Glutamatergic neuron (in vitro differentiated cells): ENCODE results near the gene PTP4A2. TPM values are rescaled to one million over a fixed set of nuclear protein-coding genes. Genes with fewer than 3 reads are reported as not detected.
A peak's percentile ranks its signal among the peaks of the same experiment; 100 is the strongest.
"Not testable (repeated sequence)": the region's sequence is repeated elsewhere in the genome, so short reads cannot be mapped to it uniquely, and the experiment has no call there.

Experiments used
- DNase-seq: peaks from one replicate; pipeline ENCODE4 v3.0.0; 2022
- H3K27ac Mint-ChIP-seq: one replicate; pipeline ENCODE4 v1.8.0; 2020; ENCODE audit warnings: mild to moderate bottlenecking, mixed read lengths, inconsistent platforms; ENCODE audit not compliant: unreplicated experiment
- H3K27me3 Mint-ChIP-seq: one replicate; pipeline ENCODE4 v1.8.0; 2020; ENCODE audit warnings: mild to moderate bottlenecking, moderate library complexity, mixed read lengths, inconsistent platforms; ENCODE audit not compliant: unreplicated experiment
- H3K36me3 Mint-ChIP-seq: one replicate; pipeline ENCODE4 v1.8.0; 2020; ENCODE audit warnings: mild to moderate bottlenecking, mixed read lengths, inconsistent platforms; ENCODE audit not compliant: unreplicated experiment
- H3K4me1 Mint-ChIP-seq: one replicate; pipeline ENCODE4 v1.8.0; 2020; ENCODE audit warnings: mild to moderate bottlenecking, low read depth, mixed read lengths, inconsistent platforms; ENCODE audit not compliant: unreplicated experiment
- H3K4me3 Mint-ChIP-seq: one replicate; pipeline ENCODE4 v1.8.0; 2020; ENCODE audit warnings: mild to moderate bottlenecking, mixed read lengths, inconsistent platforms; ENCODE audit not compliant: unreplicated experiment
- H3K9me3 Mint-ChIP-seq: one replicate; pipeline ENCODE4 v1.8.0; 2020; ENCODE audit warnings: mild to moderate bottlenecking, moderate library complexity, mixed read lengths, inconsistent platforms; ENCODE audit not compliant: unreplicated experiment
- total RNA-seq: library from RNA; stranded (reverse); fragmentation: NEBNext Ultra II Directional; extraction: Animal tissue kit (Norgen Biotek cat#: 25700); gene quantifications from one replicate; pipeline ENCODE4 v1.2.1, GENCODE V29; 2021; ENCODE audit not compliant: unreplicated experiment
- TF ChIP-seq, protein P1 (sequence below): fragments of 200-600 bp; sonication (generic); IDR thresholded peaks from one replicate; pipeline ENCODE4 v1.5.0; 2021; ENCODE audit not compliant: partially characterized antibody, unreplicated experiment

PTP4A2 gene
- total RNA-seq, 1 donor from 2014 or later = 120 TPM

GRCh38 chr1:31944205-31945089, 6.3 kb upstream of the PTP4A2 start:
- Mint-ChIP-seq H3K9me3 (peaks cover under 1% of the 10 kb centered on the region), H3K27me3 (no peaks in the 10 kb centered on the region), H3K36me3 (no peaks in the 10 kb centered on the region), H3K4me3 (peak overlapping the region; percentile 72), H3K4me1 (peaks cover 3% of the 10 kb centered on the region), H3K27ac (no peak overlapping the region)
- TF ChIP-seq, protein P1, sequence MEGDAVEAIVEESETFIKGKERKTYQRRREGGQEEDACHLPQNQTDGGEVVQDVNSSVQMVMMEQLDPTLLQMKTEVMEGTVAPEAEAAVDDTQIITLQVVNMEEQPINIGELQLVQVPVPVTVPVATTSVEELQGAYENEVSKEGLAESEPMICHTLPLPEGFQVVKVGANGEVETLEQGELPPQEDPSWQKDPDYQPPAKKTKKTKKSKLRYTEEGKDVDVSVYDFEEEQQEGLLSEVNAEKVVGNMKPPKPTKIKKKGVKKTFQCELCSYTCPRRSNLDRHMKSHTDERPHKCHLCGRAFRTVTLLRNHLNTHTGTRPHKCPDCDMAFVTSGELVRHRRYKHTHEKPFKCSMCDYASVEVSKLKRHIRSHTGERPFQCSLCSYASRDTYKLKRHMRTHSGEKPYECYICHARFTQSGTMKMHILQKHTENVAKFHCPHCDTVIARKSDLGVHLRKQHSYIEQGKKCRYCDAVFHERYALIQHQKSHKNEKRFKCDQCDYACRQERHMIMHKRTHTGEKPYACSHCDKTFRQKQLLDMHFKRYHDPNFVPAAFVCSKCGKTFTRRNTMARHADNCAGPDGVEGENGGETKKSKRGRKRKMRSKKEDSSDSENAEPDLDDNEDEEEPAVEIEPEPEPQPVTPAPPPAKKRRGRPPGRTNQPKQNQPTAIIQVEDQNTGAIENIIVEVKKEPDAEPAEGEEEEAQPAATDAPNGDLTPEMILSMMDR = no peak
- peak; percentile 73 for DNase-seq

DNA sequence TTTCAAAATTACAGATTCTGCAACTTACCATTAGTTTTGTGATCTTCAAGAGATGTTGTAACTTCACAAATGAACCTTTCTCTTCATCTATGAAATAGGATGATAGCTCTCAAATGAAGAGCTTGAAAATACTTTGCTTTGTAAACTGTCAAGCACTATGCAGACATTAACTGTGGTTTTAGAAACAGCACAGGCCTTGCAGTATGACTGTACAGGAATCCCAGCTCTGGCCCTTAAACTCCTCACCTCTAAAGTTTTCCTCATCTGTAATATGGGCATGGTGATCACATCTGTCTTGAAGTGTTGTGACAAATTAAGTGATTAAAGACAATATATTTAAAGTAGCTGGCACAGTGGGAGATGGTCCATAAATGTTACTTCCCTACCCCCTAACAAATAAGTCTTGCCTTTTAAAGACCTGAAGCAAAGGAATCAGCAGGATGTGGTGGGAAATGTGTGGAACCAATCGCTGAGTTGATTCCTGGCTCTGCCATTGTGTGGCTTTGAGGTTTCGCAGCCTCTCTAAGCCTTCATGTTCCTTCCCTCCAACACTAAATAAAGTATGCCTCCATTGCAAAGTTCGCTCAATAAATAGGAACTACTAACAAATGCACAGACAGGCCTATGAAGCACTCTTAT, 5.5 kb upstream of the PTP4A2 start:
- Mint-ChIP-seq H3K4me1 (peaks cover 3% of the 10 kb centered on the region), H3K36me3 (no peaks in the 10 kb centered on the region), H3K27ac (no peak overlapping the region), H3K9me3 (peaks cover 2% of the 10 kb centered on the region), H3K4me3 (peak overlapping the region; percentile 72), H3K27me3 (no peaks in the 10 kb centered on the region)
- DNase-seq = no peak
- TF ChIP-seq, protein P1 = no peak

- H3K27me3 Mint-ChIP-seq, H3K36me3 Mint-ChIP-seq: not testable (repeated sequence)
Observed at GRCh38 chr1:31942061-31942460, 3.9 kb upstream of the PTP4A2 start.

GRCh38 chr1:31939484-31940329, 1.5 kb upstream of the PTP4A2 start:
- Mint-ChIP-seq H3K36me3 (no peaks in the 10 kb centered on the region), H3K27me3 (peaks cover 3% of the 10 kb centered on the region), H3K4me3 (no peak overlapping the region), H3K9me3 (peaks cover 3% of the 10 kb centered on the region), H3K27ac (no peak overlapping the region), H3K4me1 (peaks cover 23% of the 10 kb centered on the region)
- DNase-seq = peak; percentile 50
- TF ChIP-seq, protein P1 = no peak

More at GRCh38 chr1:31942061-31942460, 3.9 kb upstream of the PTP4A2 start:
- not testable (repeated sequence) for H3K9me3 Mint-ChIP-seq, DNase-seq, H3K4me3 Mint-ChIP-seq, H3K4me1 Mint-ChIP-seq, H3K27ac Mint-ChIP-seq
